ENCODE measurements around the gene CDKL1. TPM values are rescaled to one million over a fixed set of nuclear protein-coding genes. Genes with fewer than 3 reads are reported as not detected.

The CDKL1 gene
- total and polyA plus RNA-seq, 2 of the 13 experiments (the other 11 are each of a cell fraction or from before 2014, with no cell fraction given), result 4.4 to 5.1 TPM

- TF ChIP-seq ZBTB4 (CRISPR knock-in tag; IDR thresholded peaks at IDR 0.05; ENCODE audit: borderline replicate concordance) (peak; percentile 45; the same call in 1 of the 2 replicates), EZH2 (conservative IDR thresholded peaks at IDR 0.05; ENCODE audit: low read depth, low read length) (no peak), SMAD1 (CRISPR knock-in tag; IDR thresholded peaks at IDR 0.05; ENCODE audit: borderline replicate concordance, low read depth) (peak; percentile 38; the same call in 1 of the 2 replicates), REXO4 (CRISPR knock-in tag; IDR thresholded peaks at IDR 0.05; ENCODE audit: borderline replicate concordance) (no peak), ZNF33A (CRISPR knock-in tag; IDR thresholded peaks at IDR 0.05; ENCODE audit: borderline replicate concordance) (no peak), ZBTB25 (CRISPR knock-in tag; IDR thresholded peaks at IDR 0.05) (peak; percentile 52; the same call in 1 of the 2 replicates), PBX2 (CRISPR knock-in tag; IDR thresholded peaks at IDR 0.05) (no peak), RFX5 (IDR thresholded peaks at IDR 0.05; ENCODE audit: low read depth, low read length) (no peak), ZNF275 (CRISPR knock-in tag; IDR thresholded peaks at IDR 0.05; ENCODE audit: borderline replicate concordance) (peak; percentile 84; the same call in 1 of the 2 replicates), ZBTB14 (CRISPR knock-in tag; IDR thresholded peaks at IDR 0.05) (no peak), DR1 (CRISPR knock-in tag; IDR thresholded peaks at IDR 0.05) (peak; percentile 76; the same call in 1 of the 2 replicates), ZBTB8A (CRISPR knock-in tag; IDR thresholded peaks at IDR 0.05; ENCODE audit: borderline replicate concordance, low read depth) (peak; percentile 13; the same call in 1 of the 2 replicates), ZFP36L2 (CRISPR knock-in tag; IDR thresholded peaks at IDR 0.05) (no peak)
- TF ChIP-seq, protein P1, sequence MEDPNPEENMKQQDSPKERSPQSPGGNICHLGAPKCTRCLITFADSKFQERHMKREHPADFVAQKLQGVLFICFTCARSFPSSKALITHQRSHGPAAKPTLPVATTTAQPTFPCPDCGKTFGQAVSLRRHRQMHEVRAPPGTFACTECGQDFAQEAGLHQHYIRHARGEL (CRISPR knock-in tag; IDR thresholded peaks at IDR 0.05), result no peak
- TF ChIP-seq, protein P2, sequence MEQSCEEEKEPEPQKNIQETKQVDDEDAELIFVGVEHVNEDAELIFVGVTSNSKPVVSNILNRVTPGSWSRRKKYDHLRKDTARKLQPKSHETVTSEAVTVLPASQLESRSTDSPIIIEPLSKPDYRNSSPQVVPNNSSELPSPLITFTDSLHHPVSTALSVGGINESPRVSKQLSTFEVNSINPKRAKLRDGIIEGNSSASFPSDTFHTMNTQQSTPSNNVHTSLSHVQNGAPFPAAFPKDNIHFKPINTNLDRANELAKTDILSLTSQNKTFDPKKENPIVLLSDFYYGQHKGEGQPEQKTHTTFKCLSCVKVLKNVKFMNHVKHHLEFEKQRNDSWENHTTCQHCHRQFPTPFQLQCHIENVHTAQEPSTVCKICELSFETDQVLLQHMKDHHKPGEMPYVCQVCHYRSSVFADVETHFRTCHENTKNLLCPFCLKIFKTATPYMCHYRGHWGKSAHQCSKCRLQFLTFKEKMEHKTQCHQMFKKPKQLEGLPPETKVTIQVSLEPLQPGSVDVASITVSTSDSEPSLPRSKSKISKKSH (CRISPR knock-in tag; IDR thresholded peaks at IDR 0.05; ENCODE audit: borderline replicate concordance), result peak; percentile 95
Observed at GRCh38 chr14:50311972-50312733, 84.5 kb downstream of the CDKL1 start, which contains the start of the genes DMAC2L and L2HGDH (continued).
